GM18498 (cell line): ENCODE results near the gene ANKRD53.

Experiments used
- ATAC-seq: cut with Tn5 transposase; IDR thresholded peaks from one replicate; pipeline ENCODE4 v1.9.1; 2021; ENCODE audit warnings: mild to moderate bottlenecking, moderate library complexity; ENCODE audit not compliant: unreplicated experiment

The ANKRD53 gene

DNA sequence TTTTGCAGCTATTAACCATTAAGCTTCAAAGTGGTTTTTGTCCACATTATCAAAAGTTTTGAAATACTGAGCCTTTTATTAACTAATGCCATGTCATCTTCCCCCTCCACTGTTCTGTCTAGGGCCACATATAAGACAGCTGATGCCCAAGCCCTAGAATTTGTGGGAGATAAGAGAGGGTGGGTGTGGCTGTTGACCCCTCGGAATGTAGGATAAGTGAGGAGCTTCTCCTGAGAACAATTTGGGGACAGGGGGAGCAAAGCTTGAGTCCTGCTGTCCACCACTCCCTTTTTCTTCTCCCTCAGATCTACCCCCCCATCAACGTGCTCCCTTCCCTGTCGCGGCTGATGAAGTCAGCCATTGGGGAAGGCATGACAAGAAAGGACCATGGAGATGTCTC is 14.3 kb upstream of the ANKRD53 start:
- ATAC-seq: no peak

GRCh38 chr2:70964596-70965386 is 13.6 kb upstream of the ANKRD53 start:
- peak; percentile 88 for ATAC-seq

DNA sequence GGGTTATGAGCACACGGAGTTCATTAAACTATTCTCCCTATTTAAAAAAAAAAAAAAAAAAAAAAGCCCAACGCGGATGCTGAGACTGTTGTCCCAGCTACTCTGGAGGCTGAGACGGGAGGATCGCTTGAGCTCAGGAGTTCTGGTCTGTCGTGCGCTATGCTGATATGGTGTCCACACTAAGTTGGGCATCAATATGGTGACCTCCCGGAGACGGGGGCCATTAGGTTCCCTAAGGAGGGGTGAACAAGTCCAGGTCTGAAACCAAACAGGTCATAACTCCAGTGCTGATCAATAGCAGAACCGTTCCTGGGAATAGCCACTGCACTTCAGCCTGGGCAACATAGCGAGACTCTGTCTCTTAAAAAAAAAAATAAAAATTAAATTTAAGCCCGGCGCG is 12.9 kb upstream of the ANKRD53 start:
- ATAC-seq: no peak

GRCh38 chr2:70966681-70967080 is 11.7 kb upstream of the ANKRD53 start:
- ATAC-seq: no peak

DNA sequence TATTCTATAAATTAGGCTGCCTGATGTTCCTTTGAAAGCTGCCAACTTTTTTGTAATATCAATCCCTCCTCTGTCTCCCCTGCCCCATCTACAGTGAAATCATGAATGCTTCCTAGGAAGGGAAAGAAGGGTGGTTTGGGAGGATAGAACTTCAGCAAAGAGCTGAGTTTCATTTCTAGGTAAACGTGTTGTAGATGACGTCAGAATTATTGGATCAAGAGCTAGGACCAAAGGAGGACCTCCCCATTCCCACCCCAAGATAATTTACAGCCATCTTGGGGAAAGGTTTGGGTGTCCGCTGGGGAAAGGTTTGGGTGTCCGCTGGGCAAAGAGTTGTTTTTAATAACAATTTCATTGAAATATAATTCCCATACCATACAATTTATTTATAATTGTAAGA is 11.2 kb upstream of the ANKRD53 start:
- no peak for ATAC-seq

GRCh38 chr2:70974592-70974991 is 3.8 kb upstream of the ANKRD53 start:
- no peak for ATAC-seq

DNA sequence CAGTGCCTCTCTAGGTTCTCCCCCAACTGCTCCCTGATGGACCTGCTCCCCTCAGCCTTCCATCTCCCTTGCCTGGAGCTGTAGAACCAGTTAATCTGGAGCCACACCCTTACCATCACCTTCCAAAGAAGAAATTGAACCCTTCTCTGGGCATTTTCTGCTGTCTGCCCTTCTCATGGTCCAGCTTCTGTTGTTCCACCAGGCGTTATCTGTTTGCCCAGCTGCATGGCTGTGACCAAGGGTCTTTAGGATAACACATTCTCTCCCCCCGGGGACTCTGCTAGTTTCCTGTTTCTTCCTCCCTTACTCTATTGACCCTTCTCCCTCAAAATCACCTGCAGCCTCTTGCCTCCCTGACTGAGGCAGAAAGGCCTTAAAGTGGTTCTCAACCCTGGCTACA is 3.2 kb upstream of the ANKRD53 start:
- ATAC-seq: no peak

DNA sequence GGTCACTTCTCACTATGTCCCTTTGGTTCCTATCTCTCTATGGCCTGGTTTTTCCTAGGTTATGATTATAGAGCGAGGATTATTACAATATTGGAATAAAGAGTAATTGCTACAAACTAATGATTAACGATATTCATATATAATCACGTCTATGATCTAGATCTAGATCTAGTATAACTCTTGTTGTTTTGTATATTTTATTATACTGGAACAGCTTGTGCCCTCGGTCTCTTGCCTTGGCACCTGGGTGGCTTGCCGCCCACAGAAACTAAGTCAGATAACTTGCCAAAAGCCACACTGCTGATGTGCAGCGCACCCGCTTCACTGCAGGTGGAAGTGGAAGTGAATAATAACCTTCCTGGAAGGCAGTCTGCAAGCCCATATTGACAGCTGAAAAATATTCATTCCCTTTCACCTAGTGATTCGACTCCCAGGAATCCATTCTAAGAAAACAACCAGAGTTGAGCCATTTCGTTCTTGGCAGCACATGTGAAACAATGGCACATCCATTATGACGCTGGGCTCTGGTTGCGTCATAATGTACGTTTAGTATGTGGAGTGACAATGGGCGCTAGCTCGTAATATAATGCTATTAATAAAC is 725 bp upstream of the ANKRD53 start:
- ATAC-seq: no peak

DNA sequence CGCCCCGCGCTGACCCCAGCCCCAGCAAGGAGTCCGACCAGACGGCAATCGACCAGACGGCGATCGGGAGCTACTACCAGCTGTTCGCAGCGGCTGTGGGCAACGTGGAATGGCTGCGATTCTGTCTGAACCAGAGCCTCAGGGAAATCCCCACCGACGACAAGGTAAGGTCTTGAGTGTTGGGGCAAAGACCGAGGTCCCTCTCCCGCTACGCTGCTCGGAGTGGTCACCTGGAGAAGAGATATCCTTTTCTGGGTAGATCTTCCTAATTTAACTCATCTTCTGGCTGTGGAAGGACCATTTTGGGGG is 704 bp downstream of the ANKRD53 start:
- ATAC-seq: no peak

DNA sequence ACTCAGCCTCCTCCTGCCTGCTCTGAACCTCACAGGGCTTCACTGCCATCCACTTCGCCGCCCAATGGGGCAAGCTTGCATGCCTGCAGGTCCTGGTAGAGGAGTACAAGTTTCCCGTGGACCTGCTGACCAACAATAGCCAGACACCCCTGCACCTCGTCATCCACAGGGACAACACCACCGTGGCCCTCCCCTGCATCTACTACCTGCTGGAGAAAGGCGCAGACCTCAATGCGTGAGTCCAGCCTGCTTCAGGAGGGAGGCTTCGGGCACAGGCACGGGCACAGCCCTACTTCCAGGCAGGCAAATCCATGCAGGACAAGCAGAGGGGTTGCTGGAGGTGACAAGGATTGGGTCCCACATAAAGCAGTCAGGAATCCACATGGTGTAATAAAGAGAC is 1.2 kb downstream of the ANKRD53 start:
- no peak for ATAC-seq

- no peak for ATAC-seq
These were observed 3.0 kb downstream of the ANKRD53 start for GRCh38 chr2:70981421-70981820.

- ATAC-seq: no peak
These were observed 3.7 kb downstream of the ANKRD53 start for GRCh38 chr2:70981866-70982810.

GRCh38 chr2:70982971-70983370 is 4.5 kb downstream of the ANKRD53 start:
- no peak for ATAC-seq

DNA sequence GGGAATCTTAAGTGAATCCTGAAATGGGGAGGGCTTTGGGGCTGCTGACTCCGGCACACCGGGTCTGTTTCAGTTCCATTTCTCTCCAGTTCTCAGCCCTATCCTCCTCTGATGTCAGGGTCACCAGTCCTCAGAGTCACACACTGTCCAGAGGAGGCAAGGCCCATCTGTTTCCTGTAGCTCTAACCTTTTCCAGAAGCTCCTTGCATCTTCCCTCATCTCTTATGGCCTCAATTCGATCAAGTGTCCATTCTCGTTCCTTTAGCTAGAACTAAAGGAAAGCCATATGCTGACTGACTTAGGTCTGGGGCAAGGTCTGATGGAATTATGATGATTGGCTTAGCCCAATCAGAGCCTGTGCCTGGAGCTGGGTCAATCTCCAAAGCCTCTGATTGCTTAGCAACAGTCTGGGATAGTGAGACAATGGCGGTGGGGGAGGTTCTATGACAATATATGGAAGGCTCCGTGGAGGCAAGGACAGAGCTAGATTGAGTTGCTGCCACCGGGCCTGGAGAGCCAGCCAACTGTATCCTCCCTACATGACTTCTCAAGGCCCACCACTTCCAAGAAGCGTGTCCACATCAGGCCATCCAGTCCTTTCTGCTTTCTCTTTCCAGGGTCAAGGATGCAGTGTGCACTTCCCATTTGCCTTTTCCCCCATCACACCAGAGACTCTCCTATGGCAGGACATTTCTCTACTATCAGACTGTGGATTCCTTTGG is 5.2 kb downstream of the ANKRD53 start:
- ATAC-seq: no peak

- no peak for ATAC-seq
These were observed 5.8 kb downstream of the ANKRD53 start for GRCh38 chr2:70984228-70984575.

DNA sequence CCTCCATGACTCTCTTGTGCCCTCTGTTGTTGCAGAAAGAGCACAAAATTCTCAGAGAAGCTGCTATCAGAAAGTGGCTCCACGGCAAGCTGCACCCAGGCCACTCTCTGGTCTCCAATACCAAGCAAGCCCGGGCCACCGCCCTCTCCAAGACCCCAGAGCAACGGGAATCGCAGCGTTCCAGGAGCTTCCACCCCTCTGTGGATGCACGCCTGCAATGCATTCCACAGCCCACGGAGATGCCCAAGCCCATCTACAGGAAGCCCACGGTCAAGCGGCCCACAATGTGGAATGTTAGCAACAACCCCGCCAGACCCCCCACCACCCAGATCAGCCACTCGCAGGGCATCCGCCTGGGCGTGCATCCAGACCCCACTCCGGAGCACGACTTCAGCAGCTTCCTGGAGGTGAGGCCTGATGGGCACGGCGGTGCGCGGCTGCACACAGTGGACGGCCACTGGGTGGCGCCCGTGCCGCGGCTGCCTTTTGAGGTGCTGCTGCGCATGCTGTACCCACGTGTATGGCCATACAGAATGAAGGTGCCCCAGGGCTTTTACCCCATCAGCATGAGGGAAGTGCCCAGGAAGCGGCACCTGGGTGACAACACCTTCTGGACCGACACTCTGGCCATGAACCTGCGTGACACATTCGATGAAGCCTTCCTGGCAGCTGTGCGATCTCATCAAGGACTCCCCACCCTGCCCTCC is 6.3 kb downstream of the ANKRD53 start:
- peak; percentile 92 for ATAC-seq

- ATAC-seq: no peak
These were observed 6.9 kb downstream of the ANKRD53 start for GRCh38 chr2:70985283-70985688.

DNA sequence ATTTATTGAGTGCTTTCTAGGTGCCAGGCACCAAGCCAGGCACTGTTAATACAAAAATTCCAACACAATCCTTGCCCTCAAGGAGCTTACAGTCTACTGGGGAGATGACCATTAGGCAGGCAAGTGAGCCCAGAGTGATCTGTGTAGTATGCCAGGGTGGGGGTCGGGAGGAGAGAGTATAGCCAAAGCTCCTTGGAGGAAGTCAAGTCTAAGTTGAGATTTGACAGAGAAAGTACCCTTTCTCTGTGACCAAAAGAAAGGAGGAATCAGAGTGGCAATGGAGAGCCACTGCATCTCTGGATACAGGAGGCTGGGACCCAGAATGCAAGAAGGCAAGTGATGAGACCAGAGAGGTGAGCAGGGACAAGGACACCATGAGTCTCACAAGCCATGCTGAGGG is 7.5 kb downstream of the ANKRD53 start:
- no peak for ATAC-seq

DNA sequence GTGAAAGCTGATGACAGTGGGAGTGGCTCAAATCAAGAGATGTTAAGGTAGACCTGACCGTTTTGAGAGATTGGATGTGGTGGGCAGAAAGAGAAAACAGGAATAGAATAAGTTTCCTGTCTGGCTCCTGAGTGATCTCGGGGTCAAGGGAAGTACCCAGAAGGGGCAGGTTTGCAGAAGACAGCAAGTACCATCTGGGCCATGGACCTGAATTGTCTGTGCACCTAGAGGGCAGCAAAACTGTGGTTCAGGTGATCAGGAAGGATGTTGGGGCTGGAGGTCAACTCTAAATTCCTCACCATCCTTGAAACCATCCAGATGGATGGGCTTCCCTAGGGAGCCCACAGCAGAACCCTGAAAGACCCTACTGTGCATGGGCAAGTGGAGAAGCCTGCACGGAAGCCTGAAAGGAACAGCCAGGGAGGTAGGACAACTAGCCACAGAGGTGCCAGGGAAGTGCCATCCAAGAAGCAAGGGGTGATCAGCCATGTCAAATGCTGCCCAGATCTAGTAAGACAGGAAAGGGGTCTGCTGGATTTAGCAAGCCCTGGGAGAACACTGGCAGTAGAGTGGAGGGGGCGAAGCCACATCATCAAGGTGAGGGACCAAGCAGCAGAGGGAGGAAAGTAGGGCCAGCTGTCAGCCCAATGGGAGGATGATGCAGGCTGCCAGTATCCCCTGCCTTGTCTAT is 8.2 kb downstream of the ANKRD53 start:
- ATAC-seq: no peak

DNA sequence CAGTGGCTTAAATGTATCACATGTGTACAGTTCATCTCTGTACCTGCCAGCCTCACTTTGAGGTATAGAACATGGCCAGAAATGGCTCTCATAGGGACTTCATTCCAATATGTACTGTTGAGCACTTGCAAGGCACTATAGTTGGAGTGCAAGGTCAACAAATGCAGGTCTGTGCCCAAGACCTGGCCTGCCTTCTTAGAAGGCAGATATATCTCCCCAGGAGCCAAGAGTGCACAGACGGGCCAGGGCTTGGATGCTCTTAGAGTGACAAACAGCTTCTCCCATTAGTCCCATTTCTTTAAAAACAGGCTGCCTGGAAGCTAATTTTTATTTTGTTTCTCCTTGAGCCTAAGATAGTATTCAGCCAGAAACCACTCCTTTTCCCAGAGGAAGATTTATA is 9.0 kb downstream of the ANKRD53 start:
- ATAC-seq: no peak
